A673 (cell line): ENCODE data around the gene CYP1A2.

ENCODE experiments used
- CTCF ChIP-seq: fragments of 300-800, 200-600 bp; sonication (generic); conservative IDR thresholded peaks from 2 replicates; pipeline ENCODE4 v1.5.1; 2017; ENCODE audit warnings: low read depth, mild to moderate bottlenecking, antibody characterized with exemption, low read length, moderate library complexity, mixed read lengths
- EZH2 ChIP-seq: fragments of 200-600 bp; sonication (generic); IDR thresholded peaks from 2 replicates; pipeline ENCODE4 v1.6.1; 2017; ENCODE audit warnings: borderline replicate concordance, low read depth, mild to moderate bottlenecking, mixed read lengths, antibody characterized with exemption, low read length; ENCODE audit not compliant: poor library complexity, severe bottlenecking

GRCh38 chr15:74776821-74777768 lies 28.4 kb downstream of the CYP1A2 start:
- TF ChIP-seq CTCF: no peak
- no peak for TF ChIP-seq EZH2
